Measurements from ENCODE around the gene SNX17. TPM values are rescaled to one million over a fixed set of nuclear protein-coding genes. Genes with fewer than 3 reads are reported as not detected.
"Not testable (repeated sequence)": the region's sequence is repeated elsewhere in the genome, so short reads cannot be mapped to it uniquely, and the experiment has no call there.

Gene SNX17
- total RNA-seq, 1 donor from 2014 or later = 55.6 TPM

GRCh38 chr2:27380626-27381545, 10.5 kb downstream of the SNX17 start, which contains the start of gene ZNF513:
TSS of gene ZNF513 (minus strand) at chr2:27380734. CDS start at chr2:27380526, 208 bp downstream.
- ATAC-seq (ENCODE audit: poor library complexity) (peak; percentile 93), DNase-seq (peak; percentile 99)
- intact Hi-C loops (cut with DNase I) = no loop called here

GRCh38 chr2:27381577-27382181, 11.3 kb downstream of the SNX17 start:
- ATAC-seq (ENCODE audit: poor library complexity) = no peak
- intact Hi-C loops (cut with DNase I) = no loop called here
- DNase-seq = no peak

- DNase-seq (no peak), ATAC-seq (ENCODE audit: poor library complexity) (no peak)
- intact Hi-C loops (cut with DNase I) = no loop called here
Measured at GRCh38 chr2:27390822-27391679, 20.6 kb downstream of the SNX17 start.

GRCh38 chr2:27393225-27393624, 22.8 kb downstream of the SNX17 start:
- intact Hi-C loops (cut with DNase I) = no loop called here
- no peak for DNase-seq

GRCh38 chr2:27398962-27399361, 28.5 kb downstream of the SNX17 start:
- ATAC-seq (ENCODE audit: poor library complexity) (no peak), DNase-seq (no peak)
- intact Hi-C loops (cut with DNase I) = no loop called here

More at GRCh38 chr2:27393225-27393624, 22.8 kb downstream of the SNX17 start:
- no peak for ATAC-seq (ENCODE audit: poor library complexity)

- no peak for DNase-seq
- ATAC-seq (ENCODE audit: poor library complexity) = no peak
- intact Hi-C loops (cut with DNase I) = no loop called here
Measured at GRCh38 chr2:27400348-27401135, 30.1 kb downstream of the SNX17 start.

GRCh38 chr2:27407798-27408491, 37.5 kb downstream of the SNX17 start:
- no peak for ATAC-seq (ENCODE audit: poor library complexity)
- intact Hi-C loops (cut with DNase I) = no loop called here
- no peak for DNase-seq

- intact Hi-C loops (cut with DNase I) = no loop called here
- ATAC-seq (ENCODE audit: poor library complexity) = peak; percentile 41
- DNase-seq = no peak
Measured at GRCh38 chr2:27408601-27409320, 38.3 kb downstream of the SNX17 start.

- intact Hi-C loops (cut with DNase I) = no loop called here
- ATAC-seq (ENCODE audit: poor library complexity) (peak; percentile 99), DNase-seq (peak; percentile 97)
Measured at GRCh38 chr2:27409321-27410073, 39.1 kb downstream of the SNX17 start, which contains the start of gene PPM1G. TSS of gene PPM1G (minus strand) at chr2:27409591. CDS start at chr2:27409422, 169 bp downstream.

- intact Hi-C loops (cut with DNase I) = no loop called here
- no peak for DNase-seq
- no peak for ATAC-seq (ENCODE audit: poor library complexity)
Measured at GRCh38 chr2:27412419-27413152, 42.2 kb downstream of the SNX17 start.

- ATAC-seq (ENCODE audit: poor library complexity) (no peak), DNase-seq (no peak)
- intact Hi-C loops (cut with DNase I) = no loop called here
Measured at GRCh38 chr2:27416151-27416550, 45.7 kb downstream of the SNX17 start.

GRCh38 chr2:27420996-27421395, 50.6 kb downstream of the SNX17 start:
- DNase-seq (no peak), ATAC-seq (ENCODE audit: poor library complexity) (no peak)
- intact Hi-C loops (cut with DNase I) = no loop called here

GRCh38 chr2:27421660-27422250, 51.3 kb downstream of the SNX17 start:
- DNase-seq = no peak
- intact Hi-C loops (cut with DNase I) = no loop called here
- no peak for ATAC-seq (ENCODE audit: poor library complexity)

GRCh38 chr2:27422958-27423357, 52.5 kb downstream of the SNX17 start:
- DNase-seq (no peak), ATAC-seq (ENCODE audit: poor library complexity) (no peak)
- intact Hi-C loops (cut with DNase I) = no loop called here

- DNase-seq; intact Hi-C loops (cut with DNase I); ATAC-seq (ENCODE audit: poor library complexity): not testable (repeated sequence)
Measured at GRCh38 chr2:27425039-27425438, 54.6 kb downstream of the SNX17 start.

Measured in Right ventricle myocardium superior (tissue), 1 donor.